Activated CD4-positive, CD25-positive, alpha-beta regulatory T cell treated with anti-CD3 and anti-CD28 coated beads, Interleukin-2, amount 50 U/mL, for 72 hours (primary cell): ENCODE data around the gene CPNE9.

Experiments used
- DNase-seq: peaks from one replicate; pipeline ENCODE4 v3.0.0; 2021

CPNE9 gene

GRCh38 chr3:9703736-9704346 is at the start of gene CPNE9:
TSS of gene CPNE9 (plus strand) at chr3:9703833. CDS start at chr3:9703997, 164 bp downstream.
- DNase-seq = no peak

GRCh38 chr3:9659849-9660248 is 43.8 kb upstream of the CPNE9 start:
- DNase-seq = no peak

GRCh38 chr3:9660972-9661371 is 42.7 kb upstream of the CPNE9 start:
- no peak for DNase-seq

- DNase-seq = no peak
Observed at GRCh38 chr3:9664119-9664751, 39.4 kb upstream of the CPNE9 start.

- no peak for DNase-seq
Observed at GRCh38 chr3:9666704-9667445, 36.8 kb upstream of the CPNE9 start.

- DNase-seq = no peak
Observed at GRCh38 chr3:9669277-9669676, 34.4 kb upstream of the CPNE9 start.

- no peak for DNase-seq
Observed at GRCh38 chr3:9669720-9670432, 33.8 kb upstream of the CPNE9 start.

GRCh38 chr3:9673082-9673481 is 30.6 kb upstream of the CPNE9 start:
- DNase-seq = no peak

GRCh38 chr3:9673752-9674151 is 29.9 kb upstream of the CPNE9 start:
- no peak for DNase-seq

GRCh38 chr3:9675736-9676290 is 27.8 kb upstream of the CPNE9 start:
- DNase-seq = no peak

- no peak for DNase-seq
Observed at GRCh38 chr3:9676785-9677184, 26.8 kb upstream of the CPNE9 start.

- DNase-seq = no peak
Observed at GRCh38 chr3:9678493-9678892, 25.1 kb upstream of the CPNE9 start.

GRCh38 chr3:9679476-9680080 is 24.1 kb upstream of the CPNE9 start:
- no peak for DNase-seq

GRCh38 chr3:9681011-9681722 is 22.5 kb upstream of the CPNE9 start:
- no peak for DNase-seq

- DNase-seq = no peak
Observed at GRCh38 chr3:9681723-9682081, 21.9 kb upstream of the CPNE9 start.

- no peak for DNase-seq
Observed at GRCh38 chr3:9682096-9682495, 21.5 kb upstream of the CPNE9 start.

- no peak for DNase-seq
Observed at GRCh38 chr3:9683426-9683825, 20.2 kb upstream of the CPNE9 start.

GRCh38 chr3:9685216-9686049 is 18.2 kb upstream of the CPNE9 start:
- DNase-seq = no peak

- DNase-seq = no peak
Observed at GRCh38 chr3:9686050-9686550, 17.5 kb upstream of the CPNE9 start.

- DNase-seq = no peak
Observed at GRCh38 chr3:9686703-9687102, 16.9 kb upstream of the CPNE9 start.

- DNase-seq = no peak
Observed at GRCh38 chr3:9687514-9687913, 16.1 kb upstream of the CPNE9 start.
